HL-60 (cell line): Measurements from ENCODE around the gene UCHL3.

Experiments
- CTCF ChIP-seq: IDR thresholded peaks from one replicate; pipeline ENCODE4 v1.5.1; 2011; ENCODE audit warnings: low read length, control low read depth, inconsistent platforms; ENCODE audit not compliant: insufficient read depth
- GABPA ChIP-seq: IDR thresholded peaks from 2 replicates; pipeline ENCODE4 v1.6.1; 2012; ENCODE audit warnings: low read depth
- POLR2AphosphoS5 ChIP-seq: IDR thresholded peaks from 2 replicates; pipeline ENCODE4 v1.6.1; 2012; ENCODE audit warnings: low read depth
- SPI1 ChIP-seq: IDR thresholded peaks from 2 replicates; pipeline ENCODE4 v1.6.1; 2012; ENCODE audit warnings: low read depth, mild to moderate bottlenecking, borderline replicate concordance

- TF ChIP-seq CTCF (no peak), SPI1 (no peak), POLR2AphosphoS5 (no peak), GABPA (no peak)
Observed at GRCh38 chr13:75554981-75555380, 5.4 kb downstream of the UCHL3 start.
